AG04450 (cell line): ENCODE data around the gene GRIP1. TPM values are rescaled to one million over a fixed set of nuclear protein-coding genes. Genes with fewer than 3 reads are reported as not detected.

Experiments used
- CTCF ChIA-PET: fragments of 300-600, 350-600 bp; formaldehyde crosslinking; extraction: SDS; loops from one replicate; lab custom pipeline; 2022; ENCODE audit warnings: antibody characterized with exemption, inconsistent platforms; lab: Charles Lee
- POLR2A ChIA-PET: fragments of 350-600 bp; formaldehyde crosslinking; extraction: SDS; loops from one replicate; lab custom pipeline; 2021; ENCODE audit warnings: antibody characterized with exemption, inconsistent platforms; lab: Yijun Ruan, JAX
- DNase-seq: peaks from one replicate; pipeline ENCODE4 v3.0.0-alpha.2; 2011; ENCODE audit warnings: low read depth, low spot score
- H3K27ac ChIP-seq: one replicate; pipeline ENCODE4 v1.5.1; 2012; ENCODE audit warnings: low read depth, low read length, control low read depth
- H3K27me3 ChIP-seq: one replicate; pipeline ENCODE4 v1.6.0; 2012; ENCODE audit warnings: low read length; ENCODE audit not compliant: control insufficient read depth, insufficient read depth
- H3K4me3 ChIP-seq: 2 replicates; pipeline ENCODE4 v1.5.1; 2011; ENCODE audit warnings: mild to moderate bottlenecking, low read depth, low read length, control low read depth
- H3K9me3 ChIP-seq: 2 replicates; pipeline ENCODE4 v1.5.1; 2012; ENCODE audit warnings: low read length; ENCODE audit not compliant: control insufficient read depth, insufficient read depth
- CTCF ChIP-seq: IDR thresholded peaks from 2 replicates; pipeline ENCODE4 v1.5.1; 2011; ENCODE audit warnings: low read depth, low read length, control low read depth, inconsistent platforms
- polyA plus RNA-seq: library from polyadenylated mRNA; depleted of rRNA; stranded (reverse); fragments of >200 nt; gene quantifications from 2 replicates; pipeline ENCODE4 v1.2.3, GENCODE V29; 2011

The GRIP1 gene
- polyA plus RNA-seq, 1 experiment: not detected

GRCh38 chr12:66367015-66367667 lies 311.7 kb downstream of the GRIP1 start:
- Histone ChIP-seq H3K4me3 (no peak overlapping the region), H3K9me3 (no peaks in the 10 kb centered on the region), H3K27ac (no peak overlapping the region), H3K27me3 (peaks cover 10% of the 10 kb centered on the region)
- ChIA-PET CTCF (interaction anchor here (1.4 kb wide), 1 partner anchor 97 kb away, joined by 3 read pairs; no protein-coding TSS in a partner anchor), POLR2A (no interaction called here)
- no peak for TF ChIP-seq CTCF
- DNase-seq: no peak

GRCh38 chr12:66365718-66366490 lies 313.0 kb downstream of the GRIP1 start:
- no peak overlapping the region for H3K4me3 ChIP-seq
- ChIA-PET POLR2A (no interaction called here), CTCF (no interaction called here)
- TF ChIP-seq CTCF: no peak
- DNase-seq: no peak
- H3K27me3 ChIP-seq: peaks cover 10% of the 10 kb centered on the region
- H3K27ac ChIP-seq: no peak overlapping the region
- H3K9me3 ChIP-seq: no peaks in the 10 kb centered on the region

GRCh38 chr12:66361703-66362102 lies 317.2 kb downstream of the GRIP1 start:
- Histone ChIP-seq H3K4me3 (no peak overlapping the region), H3K27me3 (peaks cover 2% of the 10 kb centered on the region), H3K9me3 (no peaks in the 10 kb centered on the region), H3K27ac (no peak overlapping the region)
- ChIA-PET POLR2A (no interaction called here), CTCF (interaction anchor here (0.6 kb wide), 1 partner anchor 186 kb away, joined by 8 read pairs; no protein-coding TSS in a partner anchor)
- no peak for TF ChIP-seq CTCF
- no peak for DNase-seq

GRCh38 chr12:66359300-66359699 lies 319.6 kb downstream of the GRIP1 start:
- CTCF ChIA-PET: no interaction called here
- no peak overlapping the region for H3K4me3 ChIP-seq
- no peaks in the 10 kb centered on the region for H3K9me3 ChIP-seq
- POLR2A ChIA-PET: no interaction called here
- no peak for DNase-seq
- no peaks in the 10 kb centered on the region for H3K27me3 ChIP-seq
- TF ChIP-seq CTCF: no peak
- no peak overlapping the region for H3K27ac ChIP-seq

- no peak for DNase-seq
- Histone ChIP-seq H3K27ac (no peak overlapping the region), H3K27me3 (no peaks in the 10 kb centered on the region), H3K9me3 (no peaks in the 10 kb centered on the region), H3K4me3 (no peak overlapping the region)
- ChIA-PET POLR2A (no interaction called here), CTCF (interaction anchor here (2.2 to 3.5 kb wide), 2 partner anchors 54 to 340 kb away, joined by 7 to 9 read pairs; no protein-coding TSS in a partner anchor)
- no peak for TF ChIP-seq CTCF
Observed at GRCh38 chr12:66354291-66354690, 324.6 kb downstream of the GRIP1 start.
